IPS-11a (cell line): ENCODE data around the gene SPATA13.
A peak's percentile ranks its signal among the peaks of the same experiment; 100 is the strongest.
"Not testable (repeated sequence)": the region's sequence is repeated elsewhere in the genome, so short reads cannot be mapped to it uniquely, and the experiment has no call there.

ENCODE experiments used
- H3K4me3 ChIP-seq: one replicate; pipeline ENCODE4 v1.5.1; 2013; ENCODE audit warnings: low read depth, low read length, control low read depth

SPATA13 gene

DNA sequence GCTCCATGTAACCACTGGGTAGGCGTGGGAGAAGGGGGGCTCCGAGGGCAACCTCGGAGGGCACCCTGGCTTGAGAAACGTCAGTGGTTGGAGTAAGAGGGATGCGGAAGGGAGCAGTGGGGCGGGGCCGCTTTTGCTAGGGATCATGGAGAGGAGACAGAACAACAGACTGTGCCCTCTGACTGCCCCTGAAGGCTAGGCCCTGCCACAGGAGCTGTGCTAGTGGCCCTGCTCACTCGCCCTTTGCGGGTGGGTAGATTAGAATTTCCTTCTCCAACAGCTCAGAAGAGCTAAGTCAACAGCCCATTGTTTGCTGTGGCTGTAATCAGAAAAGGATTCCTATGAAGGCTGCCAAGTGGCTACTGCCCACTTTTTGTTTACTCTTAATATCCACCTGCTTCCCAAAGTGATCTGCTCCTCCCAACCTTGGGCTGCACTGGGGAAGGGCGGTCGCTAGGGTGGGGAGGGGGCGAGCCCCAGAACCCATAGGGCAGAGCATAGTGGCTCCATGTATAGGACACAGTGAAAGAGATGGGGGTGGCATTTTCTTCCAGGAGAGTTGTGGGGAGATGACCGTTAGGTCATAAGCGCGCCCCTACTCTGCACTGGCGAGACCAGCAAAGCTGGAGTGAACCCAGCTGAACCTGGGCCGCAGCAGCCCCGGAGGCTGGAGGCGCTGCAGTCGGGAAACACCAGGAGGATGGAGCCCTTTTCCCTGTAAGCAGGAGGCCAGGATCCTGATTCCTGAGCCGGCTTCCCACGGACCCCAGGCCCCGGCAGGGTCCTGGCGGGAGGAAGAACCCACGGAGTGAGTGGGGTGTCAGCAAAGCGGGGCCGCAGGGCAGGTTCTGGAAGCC is 146.9 kb downstream of the SPATA13 start:
- no peak overlapping the region for H3K4me3 ChIP-seq

- no peak overlapping the region for H3K4me3 ChIP-seq
These were observed 147.5 kb downstream of the SPATA13 start for GRCh38 chr13:24308068-24308445.

GRCh38 chr13:24308488-24309020 is 148.0 kb downstream of the SPATA13 start:
- H3K4me3 ChIP-seq, result no peak overlapping the region

- H3K4me3 ChIP-seq, result not testable (repeated sequence)
These were observed 148.8 kb downstream of the SPATA13 start, which contains the start of gene C1QTNF9 for GRCh38 chr13:24309300-24309699. Gene C1QTNF9 (plus strand): TSS chr13:24309580. CDS start chr13:24316004, 6,424 bp downstream.

DNA sequence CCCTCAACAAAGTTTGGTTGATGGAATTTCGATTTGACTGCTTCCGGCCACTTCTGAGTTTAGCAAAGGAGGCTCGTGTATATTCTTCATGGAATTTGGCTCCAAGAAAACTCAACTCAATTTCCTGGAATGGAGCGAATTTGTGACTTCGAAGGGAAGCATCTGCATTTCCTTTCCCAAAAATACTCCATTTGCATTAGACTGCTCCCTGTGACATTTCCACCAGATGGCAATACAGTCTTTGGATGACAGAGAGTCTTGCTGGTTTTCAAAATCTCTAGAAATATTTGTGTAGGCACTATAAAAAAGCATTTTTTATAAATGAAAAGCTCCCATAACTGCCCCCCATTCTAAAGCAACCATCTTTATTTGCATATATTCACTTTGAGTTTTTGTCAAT is 152.9 kb downstream of the SPATA13 start:
- no peak overlapping the region for H3K4me3 ChIP-seq

- H3K4me3 ChIP-seq, result not testable (repeated sequence)
These were observed 157.3 kb downstream of the SPATA13 start for GRCh38 chr13:24317835-24318234.

- H3K4me3 ChIP-seq, result not testable (repeated sequence)
These were observed 158.4 kb downstream of the SPATA13 start for GRCh38 chr13:24318878-24319277.

DNA sequence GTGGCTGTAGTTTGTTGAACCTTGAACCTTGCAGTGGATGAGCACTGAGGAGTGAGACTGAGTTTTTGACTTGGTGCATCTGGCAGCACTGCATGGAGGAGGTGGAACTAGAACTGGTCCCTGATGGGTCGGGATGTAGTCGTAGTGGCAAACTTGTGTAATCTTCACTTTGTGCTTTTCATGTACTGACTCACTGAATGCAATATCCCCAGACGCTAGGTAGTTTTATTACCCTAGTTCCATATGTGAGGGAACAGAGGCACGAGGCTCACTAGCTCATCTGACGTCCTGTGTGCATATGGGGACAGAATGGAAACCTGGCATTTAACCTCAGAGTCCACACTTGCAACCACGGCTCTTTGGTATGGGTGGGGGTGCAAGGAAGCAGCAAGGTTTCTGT is 159.1 kb downstream of the SPATA13 start:
- H3K4me3 ChIP-seq, result not testable (repeated sequence)

GRCh38 chr13:24321416-24321815 is 160.9 kb downstream of the SPATA13 start:
- H3K4me3 ChIP-seq, result not testable (repeated sequence)

- H3K4me3 ChIP-seq, result not testable (repeated sequence)
These were observed 161.9 kb downstream of the SPATA13 start for GRCh38 chr13:24322470-24322869.

DNA sequence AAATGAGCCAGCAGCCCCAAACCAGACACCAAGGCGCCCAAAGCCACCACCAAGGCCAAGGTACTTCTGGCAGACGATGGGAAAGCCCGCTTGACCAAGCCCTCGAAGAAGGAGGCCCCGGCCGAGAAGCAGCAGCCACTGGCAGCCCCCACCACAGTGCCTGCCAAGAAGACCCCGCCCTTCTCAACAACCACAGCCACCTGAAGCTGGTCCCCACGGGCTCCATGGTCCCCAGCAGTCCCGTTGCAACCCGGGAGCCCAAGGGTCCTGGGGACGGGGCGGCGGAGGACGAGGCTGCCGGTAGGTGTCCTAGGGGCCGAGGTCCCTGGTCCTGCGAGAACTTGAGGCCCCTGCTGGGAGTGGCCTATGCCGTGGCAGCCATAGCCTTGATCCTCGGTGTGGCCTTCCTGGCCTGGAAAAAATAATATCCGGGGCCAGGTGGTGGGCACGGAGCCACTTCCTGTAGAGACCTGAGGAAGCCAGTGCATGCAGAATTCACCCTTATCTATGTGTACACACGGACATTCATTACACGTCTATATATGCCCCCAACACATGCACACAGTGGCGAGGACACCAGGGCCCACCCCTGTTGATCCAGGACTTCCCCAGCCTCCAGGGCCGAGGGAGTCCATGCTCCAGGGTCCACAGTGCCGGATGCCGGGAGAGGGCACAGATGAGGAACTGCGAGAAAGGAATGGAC is 162.7 kb downstream of the SPATA13 start:
- no peak overlapping the region for H3K4me3 ChIP-seq

- no peak overlapping the region for H3K4me3 ChIP-seq
These were observed 163.2 kb downstream of the SPATA13 start for GRCh38 chr13:24323739-24324075.

DNA sequence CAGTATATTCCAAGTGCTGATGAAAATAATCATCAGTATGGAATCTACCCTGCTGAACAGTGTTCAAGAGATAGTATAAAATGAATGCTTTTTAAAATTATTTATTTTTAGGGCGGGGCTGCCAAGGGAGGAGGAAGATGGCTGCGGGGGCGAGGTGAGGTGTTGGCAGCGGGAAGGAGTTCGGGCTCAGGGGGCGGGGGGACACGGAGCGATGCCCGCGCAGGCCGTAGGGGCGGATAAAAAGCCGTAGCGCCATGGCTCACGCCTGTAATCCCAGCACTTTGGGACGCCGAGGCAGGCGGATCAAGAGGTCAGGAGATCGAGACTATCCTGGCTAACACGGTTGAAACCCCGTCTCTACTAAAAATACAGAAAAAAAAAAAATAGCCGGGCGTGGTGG is 167.1 kb downstream of the SPATA13 start:
- H3K4me3 ChIP-seq, result not testable (repeated sequence)

GRCh38 chr13:24328145-24328544 is 167.6 kb downstream of the SPATA13 start:
- H3K4me3 ChIP-seq, result peak overlapping the region; percentile 8

DNA sequence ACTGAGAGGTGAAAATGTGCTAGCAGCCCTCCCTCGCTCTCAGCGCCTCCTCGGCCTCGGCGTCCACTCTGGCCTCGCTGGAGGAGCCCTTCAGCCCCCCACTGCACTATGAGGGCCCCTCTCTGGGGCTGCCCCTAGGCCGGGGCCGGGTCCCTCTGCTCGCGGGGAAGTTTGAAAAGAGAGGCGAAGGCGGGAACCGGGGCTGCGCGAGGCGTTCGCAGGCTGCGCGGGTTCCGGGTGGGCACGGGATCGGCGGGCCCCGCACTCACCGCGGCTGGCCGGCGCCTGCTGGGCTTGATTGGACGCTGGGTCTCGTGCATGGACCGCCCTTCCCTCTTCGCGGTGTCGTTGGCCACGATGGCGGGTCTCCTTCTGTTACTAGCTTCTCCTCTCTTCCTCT is 178.2 kb downstream of the SPATA13 start:
- H3K4me3 ChIP-seq, result no peak overlapping the region

DNA sequence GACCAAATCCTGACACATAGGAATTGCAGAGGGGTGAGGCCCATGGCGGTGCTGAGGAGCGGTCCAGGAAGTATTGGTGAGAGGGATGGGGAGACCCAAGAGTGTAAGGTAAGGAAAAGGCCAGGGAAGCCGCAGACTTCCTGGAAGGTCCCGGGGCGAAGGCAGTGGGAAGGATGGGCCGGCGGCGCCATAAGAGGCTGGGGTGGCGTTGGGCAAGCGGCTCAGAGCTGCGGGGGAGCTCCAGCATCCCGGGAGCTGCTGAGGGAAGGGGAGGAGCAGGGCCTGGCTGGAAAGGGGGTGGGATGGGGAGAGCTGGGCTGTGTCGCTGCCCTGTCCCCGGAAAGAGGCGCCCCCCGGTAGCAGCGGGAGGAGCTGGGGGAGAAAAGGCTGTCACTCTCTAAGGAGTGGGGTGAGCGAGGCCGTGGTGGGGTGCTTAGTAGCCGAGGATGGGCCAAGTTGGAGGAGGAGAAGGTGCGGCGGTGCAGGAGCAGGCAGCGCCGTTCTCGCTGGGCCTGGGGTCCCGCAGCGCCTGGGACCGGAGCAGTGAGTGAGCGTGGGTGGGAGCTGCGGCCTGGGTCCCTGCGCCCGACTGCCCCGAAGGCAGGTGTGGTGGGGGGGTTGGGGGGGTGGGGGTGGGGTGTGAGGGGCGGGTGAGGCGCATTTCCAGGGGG is 179.6 kb downstream of the SPATA13 start:
- no peak overlapping the region for H3K4me3 ChIP-seq

DNA sequence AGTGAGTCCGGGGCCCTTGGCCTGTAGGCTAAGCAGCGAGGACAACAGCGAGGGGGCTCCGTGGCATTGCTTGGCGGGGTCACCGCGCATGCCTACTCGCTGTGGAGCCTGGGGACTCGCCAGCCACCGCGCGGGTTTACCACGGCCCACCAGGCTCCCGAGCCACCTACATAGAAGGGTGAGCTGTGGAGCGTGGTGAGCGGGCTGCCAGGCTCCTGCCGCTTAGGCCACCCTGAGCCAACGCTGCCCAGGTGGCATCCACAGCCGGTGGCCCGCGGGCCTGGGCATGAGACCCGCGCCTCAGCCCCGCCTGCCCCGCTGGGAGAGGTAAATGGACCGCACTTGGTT is 180.1 kb downstream of the SPATA13 start:
- H3K4me3 ChIP-seq, result no peak overlapping the region

DNA sequence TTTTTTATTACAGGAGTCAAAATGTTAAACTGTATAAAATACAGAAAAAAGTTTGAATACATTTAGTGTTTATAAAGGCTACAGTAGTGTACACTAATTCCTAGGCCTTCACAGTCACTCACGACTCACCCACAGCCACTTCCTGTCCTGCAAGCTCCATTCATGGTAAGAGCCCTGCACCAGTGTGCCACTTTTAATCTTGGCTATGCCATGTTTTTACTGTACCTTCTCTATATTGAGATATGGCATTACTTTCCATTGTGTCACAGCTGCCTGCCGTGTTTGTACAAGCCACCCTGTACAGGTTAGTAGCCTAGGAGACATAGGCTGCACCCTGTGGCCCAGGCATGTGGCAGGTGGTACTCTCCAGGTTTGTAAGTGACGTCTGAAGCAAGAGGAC is 180.9 kb downstream of the SPATA13 start:
- no peak overlapping the region for H3K4me3 ChIP-seq

- H3K4me3 ChIP-seq, result no peak overlapping the region
These were observed 187.9 kb downstream of the SPATA13 start for GRCh38 chr13:24348385-24348784.

- no peak overlapping the region for H3K4me3 ChIP-seq
These were observed 188.4 kb downstream of the SPATA13 start for GRCh38 chr13:24348797-24349515.
